Endothelial cell of umbilical vein (primary cell): ENCODE data around the gene MCM9. TPM values are rescaled to one million over a fixed set of nuclear protein-coding genes. Genes with fewer than 3 reads are reported as not detected.

ENCODE experiments used
- BruUV-seq: library from RNA; stranded (reverse); fragments of 400-500 nt; replicated peaks from 2 replicates; lab custom pipeline; 2021; lab: Mats Ljungman, UMichigan
- CTCF ChIA-PET: fragments of 300-600, 350-600 bp; sonication (Branson Sonifier 250); formaldehyde crosslinking; loops from one replicate; lab custom pipeline; 2021; ENCODE audit warnings: antibody characterized with exemption, inconsistent platforms; lab: Charles Lee
- POLR2A ChIA-PET: fragments of 300-600, 350-600 bp; sonication (Branson Sonifier 250); formaldehyde crosslinking; loops from one replicate; lab custom pipeline; 2021; ENCODE audit warnings: antibody characterized with exemption, inconsistent platforms; lab: Charles Lee
- DNase-seq: peaks from one replicate; pipeline ENCODE4 v3.0.0-alpha.2; 2011; ENCODE audit warnings: low read depth, low spot score
- FAIRE-seq: peaks from 2 replicates; lab custom pipeline; 2011; peaks lifted over from hg19 to GRCh38; lab: Jason Lieb, UNC
- H2AFZ ChIP-seq: 2 replicates; pipeline ENCODE4 v1.6.0; 2012; ENCODE audit warnings: low read depth, low read length, control low read depth, inconsistent platforms
- H3K27ac ChIP-seq: 2 replicates; pipeline ENCODE4 v1.5.1; 2011; ENCODE audit warnings: low read depth, mild to moderate bottlenecking, control low read depth, low read length, moderate library complexity; ENCODE audit not compliant: insufficient read depth
- H3K27me3 ChIP-seq, 2 experiments: 2 replicates each; pipeline versions ENCODE4 v1.6.0 to v1.6.1; 2011; ENCODE audit warnings: low read length in 2 of 2, mixed read lengths in 1 of 2; ENCODE audit not compliant: control insufficient read depth in 2 of 2, insufficient read depth in 2 of 2
- H3K36me3 ChIP-seq, 2 experiments: 2 replicates in 1 of 2; 3 replicates in 1 of 2; pipeline ENCODE4 v1.5.1; 2011; ENCODE audit warnings: low read length in 2 of 2, mild to moderate bottlenecking in 1 of 2, moderate library complexity in 1 of 2; ENCODE audit not compliant: control insufficient read depth in 2 of 2, insufficient read depth in 2 of 2; ENCODE audit errors: extremely low read depth in 1 of 2
- H3K4me1 ChIP-seq: 3 replicates; pipeline ENCODE4 v1.5.1; 2011; ENCODE audit warnings: mild to moderate bottlenecking, low read length; ENCODE audit not compliant: control insufficient read depth, insufficient read depth; ENCODE audit errors: extremely low read depth
- H3K4me2 ChIP-seq: 2 replicates; pipeline ENCODE4 v1.6.1; 2011; ENCODE audit warnings: low read length, control low read depth, mixed read lengths; ENCODE audit not compliant: insufficient read depth
- H3K4me3 ChIP-seq, 3 experiments: fragments of 200-600 bp in 1 of 3; sonication (generic), shearing (Covaris generic) in 1 of 3; replicated peaks in 1 of 3; 2 replicates each; pipeline ENCODE4 v1.5.1; 2011 to 2016; ENCODE audit warnings: control low read depth in 3 of 3, low read length in 3 of 3, mild to moderate bottlenecking in 2 of 3, inconsistent platforms in 1 of 3, low read depth in 1 of 3, moderate library complexity in 1 of 3; ENCODE audit not compliant: insufficient read depth in 1 of 3
- H3K79me2 ChIP-seq: 2 replicates; pipeline ENCODE4 v1.6.0; 2012; ENCODE audit warnings: low read length, inconsistent platforms; ENCODE audit not compliant: control insufficient read depth, insufficient read depth
- H3K9ac ChIP-seq: replicated peaks from 2 replicates; pipeline ENCODE3; 2011; ENCODE audit warnings: low read length, control low read depth; ENCODE audit not compliant: insufficient read depth; ENCODE audit errors: extremely low read depth
- H3K9me1 ChIP-seq: replicated peaks from 3 replicates; pipeline ENCODE4 v1.6.0; 2011; ENCODE audit warnings: mild to moderate bottlenecking, low read length; ENCODE audit not compliant: control insufficient read depth, insufficient read depth; ENCODE audit errors: extremely low read depth
- H3K9me3 ChIP-seq: replicated peaks from 2 replicates; pipeline ENCODE4 v1.5.1; 2012; ENCODE audit warnings: low read length, inconsistent platforms; ENCODE audit not compliant: control insufficient read depth, insufficient read depth
- H4K20me1 ChIP-seq: replicated peaks from 2 replicates; pipeline ENCODE3; 2011; ENCODE audit warnings: mild to moderate bottlenecking, low read length; ENCODE audit not compliant: control insufficient read depth, insufficient read depth; ENCODE audit errors: extremely low read depth
- CTCF ChIP-seq, 2 donors: IDR thresholded peaks; 1 replicate in 1 of 2; 2 replicates in 1 of 2; pipeline ENCODE4 v1.5.1; 2011; ENCODE audit warnings: low read length in 2 of 2, mild to moderate bottlenecking in 2 of 2, moderate library complexity in 2 of 2, control low read depth in 1 of 2, inconsistent platforms in 1 of 2, low read depth in 1 of 2; ENCODE audit not compliant: insufficient read depth in 1 of 2; ENCODE audit errors: extremely low read depth in 1 of 2
- EZH2 ChIP-seq: IDR thresholded peaks from 2 replicates; pipeline ENCODE4 v1.6.1; 2012; ENCODE audit warnings: borderline replicate concordance, low read depth, mild to moderate bottlenecking, moderate library complexity, low read length, inconsistent platforms; ENCODE audit not compliant: severe bottlenecking
- FOS ChIP-seq: IDR thresholded peaks from 2 replicates; pipeline ENCODE4 v1.6.1; 2011; ENCODE audit warnings: mild to moderate bottlenecking, low read length, moderate library complexity, borderline replicate concordance; ENCODE audit not compliant: insufficient read depth
- GATA2 ChIP-seq: IDR thresholded peaks from 2 replicates; pipeline ENCODE4 v1.7.0; 2011; ENCODE audit warnings: low read depth, mild to moderate bottlenecking, moderate library complexity, mixed read lengths, low read length; ENCODE audit not compliant: insufficient read length, insufficient read depth
- JUN ChIP-seq: IDR thresholded peaks from 2 replicates; pipeline ENCODE4 v1.6.1; 2011; ENCODE audit warnings: borderline replicate concordance, low read depth; ENCODE audit not compliant: insufficient read length, insufficient read depth
- MYC ChIP-seq: IDR thresholded peaks from one replicate; pipeline ENCODE4 v1.6.1; 2011; ENCODE audit warnings: mild to moderate bottlenecking, low read depth, low read length
- POLR2A ChIP-seq: IDR thresholded peaks from 2 replicates; pipeline ENCODE4 v1.6.1; 2012; ENCODE audit warnings: low read depth, mild to moderate bottlenecking, control low read depth, low read length
- POLR2AphosphoS5 ChIP-seq: IDR thresholded peaks from 2 replicates; pipeline ENCODE4 v1.6.1; 2012; ENCODE audit warnings: low read depth, mild to moderate bottlenecking, control low read depth, low read length, moderate library complexity; ENCODE audit not compliant: insufficient read depth
- dilution Hi-C: fragments of 300-500 bp; cut with MboI; formaldehyde crosslinking; loops from one replicate; pipeline ENCODE4 v1.15.0; 2019; ENCODE audit warnings: low sequenced_read_pairs; ENCODE audit not compliant: extremely low pct_ligation_motif_present
- intact Hi-C: fragments of 100-400 bp; cut with micrococcal nuclease; formaldehyde crosslinking; loops from one replicate; pipeline ENCODE4 v1.10.0; 2022
- polyA plus RNA-seq, 4 experiments: library from polyadenylated mRNA; depleted of rRNA in 3 of 4; stranded (reverse) in 3 of 4; unstranded in 1 of 4; fragments of >200 nt; gene quantifications; 2 replicates each; pipeline versions ENCODE4 v1.2.1 to v1.2.3, GENCODE V29; 2011 to 2012; ENCODE audit warnings: missing spikeins in 1 of 4
- total RNA-seq: library from RNA; stranded (reverse); gene quantifications from 2 replicates; pipeline ENCODE4 v1.2.3, GENCODE V29; 2021
- TF ChIP-seq, protein P1 (sequence below): IDR thresholded peaks from 2 replicates; pipeline ENCODE4 v1.6.1; 2011; ENCODE audit not compliant: insufficient read depth, insufficient read length

Gene MCM9
- total and polyA plus RNA-seq, 2 donors (not counting 3 experiments of a cell fraction or from before 2014, with no cell fraction given): 2.0 to 14.1 TPM

GRCh38 chr6:118902726-118903125 lies 32.2 kb downstream of the MCM9 start:
- Histone ChIP-seq H4K20me1 (no peaks in the 10 kb centered on the region), H2AFZ (no peak overlapping the region), H3K4me1 (peaks cover 9% of the 10 kb centered on the region), H3K79me2 (peaks cover 55% of the 10 kb centered on the region), H3K27me3 (no peaks in the 10 kb centered on the region), H3K4me3 (no peak overlapping the region), H3K4me2 (peak overlapping the region; percentile 25), H3K36me3 (peaks cover 6 to 25% of the 10 kb centered on the region in 2 experiments), H3K27ac (peak overlapping the region; percentile 5), H3K9me1 (no peaks in the 10 kb centered on the region), H3K9ac (no peak overlapping the region), H3K9me3 (no peaks in the 10 kb centered on the region)
- POLR2A ChIA-PET: no interaction called here
- DNase-seq (peak; percentile 36), FAIRE-seq (peak; percentile 21)
- CTCF ChIA-PET: interaction anchor here (0.6 to 1.4 kb wide), 3 partner anchors 9 to 12 kb away, joined by 3 to 6 read pairs (median 5); partner anchors contain the start of gene ASF1A
- dilution Hi-C loops (no loop called here), intact Hi-C loops (no loop called here)
- BruUV-seq: no TSS peak
- TF ChIP-seq JUN (no peak), POLR2AphosphoS5 (no peak)

DNA sequence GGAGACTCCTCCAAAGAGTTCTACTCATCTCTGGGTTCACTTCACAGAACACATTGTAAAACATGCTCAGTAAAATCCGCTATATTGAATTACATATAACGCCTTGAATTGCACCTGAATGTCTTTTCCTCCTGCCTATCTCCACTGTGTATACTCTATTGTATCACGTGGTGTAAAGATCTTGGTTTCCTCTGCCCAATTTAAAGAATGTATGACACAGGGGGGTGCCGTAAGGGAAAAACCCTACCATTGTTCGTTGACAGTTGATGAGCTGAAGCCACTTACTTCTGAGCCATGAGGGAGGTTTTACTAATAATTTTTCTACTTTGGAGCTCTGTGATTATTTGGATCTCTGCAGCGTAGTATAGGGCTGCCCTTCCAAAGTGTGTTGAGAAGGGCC lies 35.0 kb downstream of the MCM9 start:
- dilution Hi-C loops (no loop called here), intact Hi-C loops (loop anchor here (10.0 kb wide), 1 partner anchor 1405 kb away; no protein-coding TSS in a partner anchor)
- no peak overlapping the region for H3K9ac ChIP-seq
- FAIRE-seq (no peak), DNase-seq (no peak)
- H3K4me1 ChIP-seq: peaks cover 15% of the 10 kb centered on the region
- POLR2A ChIA-PET: no interaction called here
- BruUV-seq: no TSS peak
- no peak overlapping the region for H2AFZ ChIP-seq
- CTCF ChIA-PET: no interaction called here
- no peaks in the 10 kb centered on the region for H3K9me3 ChIP-seq
- no peak overlapping the region for H3K27ac ChIP-seq
- H3K79me2 ChIP-seq: peaks cover 75% of the 10 kb centered on the region
- peaks cover 5 to 12% of the 10 kb centered on the region in 2 experiments for H3K36me3 ChIP-seq
- TF ChIP-seq FOS (no peak), GATA2 (no peak), JUN (no peak), MYC (no peak), CTCF (IDR thresholded peaks at IDR 0.05; ENCODE audit: extremely low read depth in 1 of 2, insufficient read depth in 1 of 2, low read depth in 1 of 2, low read length in 2 of 2) (no peak), POLR2AphosphoS5 (no peak), POLR2A (no peak), EZH2 (no peak)
- TF ChIP-seq, protein P1, sequence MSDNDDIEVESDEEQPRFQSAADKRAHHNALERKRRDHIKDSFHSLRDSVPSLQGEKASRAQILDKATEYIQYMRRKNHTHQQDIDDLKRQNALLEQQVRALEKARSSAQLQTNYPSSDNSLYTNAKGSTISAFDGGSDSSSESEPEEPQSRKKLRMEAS: no peak
- H4K20me1 ChIP-seq: no peaks in the 10 kb centered on the region
- H3K27me3 ChIP-seq: no peaks in the 10 kb centered on the region
- H3K4me3 ChIP-seq: no peak overlapping the region
- no peaks in the 10 kb centered on the region for H3K9me1 ChIP-seq
- no peak overlapping the region for H3K4me2 ChIP-seq
